GM21723 (cell line): ENCODE measurements around the gene PCDHA4.
"Not testable (repeated sequence)": the region's sequence is repeated elsewhere in the genome, so short reads cannot be mapped to it uniquely, and the experiment has no call there.

Experiments
- ATAC-seq: cut with Tn5 transposase; IDR thresholded peaks from one replicate; pipeline ENCODE4 v1.9.1; 2021; ENCODE audit warnings: mild to moderate bottlenecking, moderate library complexity; ENCODE audit not compliant: unreplicated experiment

The PCDHA4 gene

DNA sequence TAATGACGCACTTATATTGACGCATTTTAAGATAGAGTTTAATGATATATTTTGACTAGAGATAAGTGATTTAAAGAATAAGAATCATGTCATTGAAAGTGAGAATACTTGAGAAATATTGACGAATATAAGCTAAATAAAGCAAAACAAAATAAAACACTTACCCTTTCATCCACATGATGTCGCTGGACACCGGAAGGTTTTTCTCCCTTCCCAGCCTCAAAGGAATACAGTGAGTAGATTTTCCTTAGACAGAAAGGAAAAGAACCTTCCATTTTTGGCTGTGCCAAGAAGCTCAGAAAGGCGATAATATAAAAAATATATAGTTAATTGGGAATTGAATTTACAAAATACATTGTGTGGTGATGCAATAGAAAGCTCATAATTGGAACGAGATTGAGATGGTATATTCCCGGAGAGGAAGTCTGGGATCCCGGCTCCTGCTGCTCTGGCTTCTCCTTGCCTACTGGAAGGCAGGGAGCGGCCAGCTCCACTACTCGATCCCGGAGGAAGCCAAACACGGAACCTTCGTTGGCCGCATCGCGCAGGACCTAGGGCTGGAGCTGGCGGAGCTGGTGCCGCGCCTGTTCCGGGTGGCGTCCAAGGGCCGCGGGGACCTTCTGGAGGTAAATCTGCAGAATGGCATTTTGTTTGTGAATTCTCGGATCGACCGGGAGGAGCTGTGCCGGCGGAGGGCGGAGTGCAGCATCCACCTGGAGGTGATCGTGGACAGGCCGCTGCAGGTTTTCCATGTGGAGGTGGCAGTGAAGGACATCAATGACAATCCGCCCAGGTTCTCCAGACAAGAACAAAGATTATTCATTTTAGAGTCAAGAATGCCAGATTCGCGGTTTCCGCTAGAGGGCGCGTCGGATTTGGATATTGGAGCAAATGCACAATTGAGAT is 14.8 kb downstream of the PCDHA4 start, which contains the start of gene PCDHA5:
PCDHA5 (plus strand) TSS at position 239 of the 906 bp plus-strand sequence.
- no peak for ATAC-seq

DNA sequence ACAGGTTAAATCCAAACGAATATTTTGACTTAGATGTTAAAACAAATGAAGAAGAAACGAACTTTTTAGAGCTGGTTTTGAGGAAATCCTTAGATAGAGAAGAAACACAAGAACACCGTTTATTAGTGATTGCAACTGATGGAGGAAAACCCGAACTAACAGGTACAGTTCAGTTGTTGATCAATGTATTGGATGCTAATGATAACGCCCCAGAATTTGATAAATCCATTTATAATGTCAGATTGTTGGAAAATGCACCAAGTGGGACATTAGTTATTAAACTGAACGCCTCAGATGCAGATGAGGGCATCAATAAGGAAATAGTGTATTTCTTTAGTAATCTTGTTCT is 15.4 kb downstream of the PCDHA4 start:
- ATAC-seq: no peak

DNA sequence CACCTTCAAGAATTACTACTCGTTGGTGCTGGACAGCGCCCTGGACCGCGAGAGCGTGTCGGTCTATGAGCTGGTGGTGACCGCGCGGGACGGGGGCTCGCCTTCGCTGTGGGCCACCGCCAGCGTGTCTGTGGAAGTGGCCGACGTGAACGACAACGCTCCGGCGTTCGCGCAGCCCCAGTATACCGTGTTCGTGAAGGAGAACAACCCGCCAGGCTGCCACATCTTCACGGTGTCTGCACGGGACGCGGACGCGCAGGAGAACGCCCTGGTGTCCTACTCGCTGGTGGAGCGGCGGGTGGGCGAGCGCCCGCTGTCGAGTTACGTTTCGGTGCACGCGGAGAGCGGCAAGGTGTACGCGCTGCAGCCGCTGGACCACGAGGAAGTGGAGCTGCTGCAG is 16.1 kb downstream of the PCDHA4 start:
- ATAC-seq: not testable (repeated sequence)

GRCh38 chr5:140823475-140823874 is 16.6 kb downstream of the PCDHA4 start:
- ATAC-seq: no peak

DNA sequence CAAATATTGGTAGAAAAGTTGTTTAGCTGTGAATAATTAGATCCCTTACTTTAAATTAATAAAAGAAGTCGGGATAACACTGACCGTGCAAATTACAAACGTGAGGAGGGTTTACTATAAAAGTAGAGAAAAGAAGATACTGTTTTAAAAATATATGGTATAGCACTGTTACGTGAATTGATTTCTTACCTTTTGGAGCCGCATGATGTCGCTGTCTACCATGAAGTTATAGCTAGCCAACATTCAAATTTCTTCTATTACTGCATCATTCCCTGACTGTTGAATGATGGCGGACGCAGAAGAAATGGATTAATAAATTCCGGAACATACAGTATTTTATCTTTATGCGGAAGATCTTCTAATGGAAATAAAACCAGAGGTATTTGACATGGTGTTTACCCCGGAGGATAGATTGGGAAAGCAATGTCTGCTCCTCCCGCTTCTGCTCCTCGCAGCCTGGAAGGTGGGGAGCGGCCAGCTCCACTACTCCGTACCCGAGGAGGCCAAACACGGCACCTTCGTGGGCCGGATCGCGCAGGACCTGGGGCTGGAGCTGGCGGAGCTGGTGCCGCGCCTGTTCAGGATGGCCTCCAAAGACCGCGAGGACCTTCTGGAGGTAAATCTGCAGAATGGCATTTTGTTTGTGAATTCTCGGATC is 21.0 kb downstream of the PCDHA4 start, which contains the start of gene PCDHA6:
PCDHA6 (plus strand) TSS at position 257 of the 658 bp plus-strand sequence; CDS start at position 389, 132 bp downstream.
- no peak for ATAC-seq

- ATAC-seq: no peak
Measured at GRCh38 chr5:140828362-140828737, 21.5 kb downstream of the PCDHA4 start.

GRCh38 chr5:140829511-140830501 is 22.9 kb downstream of the PCDHA4 start:
- ATAC-seq: not testable (repeated sequence)

GRCh38 chr5:140833993-140834392 is 27.1 kb downstream of the PCDHA4 start, which contains the start of gene PCDHA7:
PCDHA7 (plus strand) TSS chr5:140834269; CDS start chr5:140834384, 115 bp downstream.
- no peak for ATAC-seq

DNA sequence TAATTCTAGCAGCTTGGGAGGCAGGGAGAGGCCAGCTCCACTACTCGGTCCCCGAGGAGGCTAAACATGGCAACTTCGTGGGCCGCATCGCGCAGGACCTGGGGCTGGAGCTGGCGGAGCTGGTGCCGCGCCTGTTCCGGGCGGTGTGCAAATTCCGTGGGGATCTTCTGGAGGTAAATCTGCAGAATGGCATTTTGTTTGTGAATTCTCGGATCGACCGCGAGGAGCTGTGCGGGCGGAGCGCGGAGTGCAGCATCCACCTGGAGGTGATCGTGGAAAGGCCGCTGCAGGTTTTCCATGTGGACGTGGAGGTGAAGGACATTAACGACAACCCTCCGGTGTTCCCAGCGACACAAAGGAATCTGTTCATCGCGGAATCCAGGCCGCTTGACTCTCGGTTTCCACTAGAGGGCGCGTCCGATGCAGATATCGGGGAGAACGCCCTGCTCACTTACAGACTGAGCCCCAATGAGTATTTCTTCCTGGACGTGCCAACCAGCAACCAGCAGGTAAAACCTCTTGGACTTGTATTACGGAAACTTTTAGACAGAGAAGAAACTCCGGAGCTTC is 27.7 kb downstream of the PCDHA4 start:
- not testable (repeated sequence) for ATAC-seq

DNA sequence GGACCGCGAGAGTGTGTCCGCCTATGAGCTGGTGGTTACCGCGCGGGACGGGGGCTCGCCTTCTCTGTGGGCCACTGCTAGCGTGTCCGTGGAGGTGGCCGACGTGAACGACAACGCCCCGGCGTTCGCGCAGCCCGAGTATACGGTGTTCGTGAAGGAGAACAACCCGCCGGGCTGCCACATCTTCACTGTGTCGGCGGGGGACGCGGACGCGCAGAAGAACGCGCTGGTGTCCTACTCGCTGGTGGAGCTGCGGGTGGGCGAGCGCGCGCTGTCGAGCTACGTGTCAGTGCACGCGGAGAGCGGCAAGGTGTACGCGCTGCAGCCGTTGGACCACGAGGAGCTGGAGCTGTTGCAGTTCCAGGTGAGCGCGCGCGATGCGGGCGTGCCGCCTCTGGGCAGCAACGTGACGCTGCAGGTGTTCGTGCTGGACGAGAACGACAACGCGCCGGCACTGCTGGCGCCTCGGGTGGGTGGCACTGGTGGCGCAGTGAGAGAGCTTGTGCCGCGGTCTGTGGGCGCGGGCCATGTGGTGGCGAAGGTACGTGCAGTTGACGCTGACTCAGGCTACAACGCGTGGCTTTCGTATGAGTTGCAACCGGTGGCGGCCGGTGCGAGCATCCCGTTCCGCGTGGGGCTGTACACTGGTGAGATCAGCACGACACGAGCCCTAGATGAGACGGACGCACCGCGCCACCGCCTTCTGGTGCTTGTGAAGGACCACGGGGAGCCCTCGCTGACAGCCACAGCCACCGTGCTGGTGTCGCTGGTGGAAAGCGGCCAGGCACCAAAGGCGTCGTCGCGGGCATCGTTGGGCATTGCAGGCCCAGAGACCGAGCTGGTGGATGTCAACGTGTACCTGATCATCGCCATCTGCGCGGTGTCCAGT is 29.0 kb downstream of the PCDHA4 start:
- ATAC-seq: no peak

GRCh38 chr5:140840978-140841962 is 34.4 kb downstream of the PCDHA4 start, which contains the start of gene PCDHA8:
PCDHA8 (plus strand) TSS chr5:140841187; CDS start chr5:140841322, 135 bp downstream.
- no peak for ATAC-seq

DNA sequence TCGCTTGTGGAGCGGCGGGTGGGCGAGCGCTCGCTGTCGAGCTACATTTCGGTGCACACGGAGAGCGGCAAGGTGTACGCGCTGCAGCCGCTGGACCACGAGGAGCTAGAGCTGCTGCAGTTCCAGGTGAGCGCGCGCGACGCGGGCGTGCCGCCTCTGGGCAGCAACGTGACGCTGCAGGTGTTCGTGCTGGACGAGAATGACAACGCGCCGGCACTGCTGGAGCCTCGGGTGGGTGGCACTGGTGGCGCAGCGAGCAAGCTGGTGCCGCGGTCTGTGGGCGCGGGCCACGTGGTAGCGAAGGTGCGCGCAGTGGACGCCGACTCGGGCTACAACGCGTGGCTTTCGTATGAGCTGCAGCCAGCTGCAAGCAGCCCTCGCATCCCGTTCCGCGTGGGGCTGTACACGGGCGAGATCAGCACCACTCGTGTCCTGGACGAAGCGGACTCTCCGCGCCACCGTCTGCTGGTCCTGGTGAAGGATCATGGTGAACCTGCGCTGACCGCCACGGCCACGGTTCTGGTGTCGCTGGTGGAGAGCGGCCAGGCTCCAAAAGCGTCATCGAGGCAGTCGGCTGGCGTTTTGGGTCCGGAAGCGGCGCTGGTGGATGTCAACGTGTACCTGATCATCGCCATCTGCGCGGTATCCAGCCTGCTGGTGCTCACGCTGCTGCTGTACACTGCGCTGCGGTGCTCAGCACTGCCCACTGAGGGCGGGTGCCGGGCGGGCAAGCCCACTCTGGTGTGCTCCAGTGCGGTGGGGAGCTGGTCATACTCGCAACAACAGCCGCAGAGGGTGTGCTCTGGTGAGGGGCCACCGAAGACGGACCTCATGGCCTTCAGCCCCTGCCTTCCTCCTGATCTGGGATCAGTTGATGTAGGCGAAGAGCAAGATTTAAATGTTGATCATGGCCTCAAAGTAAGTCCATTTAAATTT is 36.2 kb downstream of the PCDHA4 start:
- no peak for ATAC-seq

DNA sequence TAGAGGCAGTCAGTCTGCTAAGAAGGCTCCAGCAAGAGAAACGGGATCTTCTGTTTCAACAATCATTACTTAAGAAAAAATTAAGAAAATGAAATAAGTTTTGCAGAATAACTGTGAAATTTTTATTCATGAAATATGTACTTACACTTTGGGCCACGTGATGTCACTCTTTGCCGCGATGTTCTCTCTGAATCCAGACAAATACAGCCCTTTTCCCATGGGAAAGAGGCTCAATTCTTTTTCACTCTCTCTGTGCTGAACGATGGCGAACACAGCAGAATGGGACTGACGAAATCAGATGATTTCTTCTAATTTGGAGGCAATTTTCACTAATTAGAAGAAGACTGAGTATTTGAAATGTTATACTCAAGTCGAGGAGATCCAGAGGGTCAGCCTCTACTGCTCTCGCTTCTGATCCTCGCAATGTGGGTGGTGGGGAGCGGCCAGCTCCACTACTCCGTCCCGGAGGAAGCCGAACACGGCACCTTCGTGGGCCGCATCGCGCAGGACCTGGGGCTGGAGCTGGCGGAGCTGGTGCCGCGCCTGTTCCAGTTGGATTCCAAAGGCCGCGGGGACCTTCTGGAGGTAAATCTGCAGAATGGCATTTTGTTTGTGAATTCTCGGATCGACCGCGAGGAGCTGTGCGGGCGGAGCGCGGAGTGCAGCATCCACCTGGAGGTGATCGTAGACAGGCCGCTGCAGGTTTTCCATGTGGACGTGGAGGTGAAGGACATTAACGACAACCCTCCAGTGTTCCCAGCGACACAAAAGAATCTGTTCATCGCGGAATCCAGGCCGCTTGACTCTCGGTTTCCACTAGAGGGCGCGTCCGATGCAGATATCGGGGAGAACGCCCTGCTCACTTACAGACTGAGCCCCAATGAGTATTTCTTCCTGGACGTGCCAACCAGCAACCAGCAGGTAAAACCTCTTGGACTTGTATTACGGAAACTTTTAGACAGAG is 41.6 kb downstream of the PCDHA4 start, which contains the start of gene PCDHA9:
PCDHA9 (plus strand) TSS at position 244 of the 964 bp plus-strand sequence; CDS start at position 358, 114 bp downstream.
- not testable (repeated sequence) for ATAC-seq

DNA sequence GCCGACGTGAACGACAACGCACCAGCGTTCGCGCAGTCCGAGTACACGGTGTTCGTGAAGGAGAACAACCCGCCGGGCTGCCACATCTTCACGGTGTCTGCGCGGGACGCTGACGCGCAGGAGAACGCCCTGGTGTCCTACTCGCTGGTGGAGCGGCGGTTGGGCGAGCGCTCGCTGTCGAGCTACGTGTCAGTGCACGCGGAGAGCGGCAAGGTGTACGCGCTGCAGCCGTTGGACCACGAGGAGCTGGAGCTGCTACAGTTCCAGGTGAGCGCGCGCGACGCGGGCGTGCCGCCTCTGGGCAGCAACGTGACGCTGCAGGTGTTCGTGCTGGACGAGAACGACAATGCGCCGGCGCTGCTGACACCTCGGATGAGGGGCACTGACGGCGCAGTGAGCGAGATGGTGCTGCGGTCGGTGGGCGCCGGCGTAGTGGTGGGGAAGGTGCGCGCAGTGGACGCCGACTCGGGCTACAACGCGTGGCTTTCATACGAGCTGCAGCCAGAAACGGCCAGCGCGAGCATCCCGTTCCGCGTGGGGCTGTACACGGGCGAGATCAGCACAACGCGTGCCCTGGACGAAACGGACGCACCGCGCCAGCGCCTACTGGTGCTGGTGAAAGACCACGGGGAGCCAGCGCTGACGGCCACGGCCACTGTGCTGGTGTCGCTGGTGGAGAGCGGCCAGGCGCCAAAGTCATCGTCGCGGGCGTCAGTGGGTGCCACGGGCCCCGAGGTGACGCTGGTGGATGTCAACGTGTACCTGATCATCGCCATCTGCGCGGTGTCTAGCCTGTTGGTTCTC is 43.2 kb downstream of the PCDHA4 start:
- not testable (repeated sequence) for ATAC-seq
